Measurements from ENCODE around the gene SEC22C.
"Not testable (repeated sequence)": the region's sequence is repeated elsewhere in the genome, so short reads cannot be mapped to it uniquely, and the experiment has no call there.

SEC22C gene

GRCh38 chr3:42562047-42562907, 19.5 kb downstream of the SEC22C start:
- Histone ChIP-seq H3K36me3 (ENCODE audit: control insufficient read depth, insufficient read depth, low read length) (peaks cover 5% of the 10 kb centered on the region), H2AK5ac (ENCODE audit: low read length) (no peak overlapping the region), H3K27ac (ENCODE audit: low read depth, low read length) (no peak overlapping the region), H3K4ac (ENCODE audit: low read depth, low read length) (no peak overlapping the region), H3K4me2 (ENCODE audit: low read length) (no peak overlapping the region), H2BK120ac (ENCODE audit: low read depth, low read length) (no peak overlapping the region), H3K79me2 (ENCODE audit: control insufficient read depth, insufficient read depth, low read length) (no peaks in the 10 kb centered on the region), H4K8ac (ENCODE audit: low read depth, low read length) (no peak overlapping the region), H3K56ac (ENCODE audit: low read length) (no peak overlapping the region), H3K27me3 (ENCODE audit: insufficient read depth, low read length, poor library complexity) (no peaks in the 10 kb centered on the region), H2BK15ac (replicated peaks; ENCODE audit: low read depth) (no peak overlapping the region), H3K4me1 (ENCODE audit: control insufficient read depth, low read depth, low read length) (no peaks in the 10 kb centered on the region), H3K79me1 (ENCODE audit: low read length) (no peaks in the 10 kb centered on the region), H3K23ac (ENCODE audit: low read length) (no peak overlapping the region), H4K5ac (ENCODE audit: low read length) (no peak overlapping the region), H2BK5ac (ENCODE audit: low read length) (no peak overlapping the region), H3K18ac (ENCODE audit: low read length) (no peak overlapping the region), H3K4me3 (ENCODE audit: low read length) (no peak overlapping the region), H3K9ac (ENCODE audit: low read length) (no peak overlapping the region)
- DNase-seq: no peak
- no CpG with 5 or more reads among the region's 3 CpGs for WGBS (ENCODE audit: extremely low coverage, insufficient coverage, low lambda C conversion rate)

- Histone ChIP-seq H3K4me3 (ENCODE audit: low read length) (no peak overlapping the region), H2BK15ac (replicated peaks; ENCODE audit: low read depth) (no peak overlapping the region), H3K4me2 (ENCODE audit: low read length) (no peak overlapping the region), H3K4me1 (ENCODE audit: control insufficient read depth, low read depth, low read length) (no peaks in the 10 kb centered on the region), H4K5ac (ENCODE audit: low read length) (no peak overlapping the region), H2BK120ac (ENCODE audit: low read depth, low read length) (no peak overlapping the region), H3K27ac (ENCODE audit: low read depth, low read length) (no peak overlapping the region), H3K9ac (ENCODE audit: low read length) (no peak overlapping the region), H3K56ac (ENCODE audit: low read length) (no peak overlapping the region), H3K79me1 (ENCODE audit: low read length) (no peaks in the 10 kb centered on the region), H4K8ac (ENCODE audit: low read depth, low read length) (no peak overlapping the region), H2BK5ac (ENCODE audit: low read length) (no peak overlapping the region), H2AK5ac (ENCODE audit: low read length) (no peak overlapping the region), H3K79me2 (ENCODE audit: control insufficient read depth, insufficient read depth, low read length) (no peaks in the 10 kb centered on the region), H3K18ac (ENCODE audit: low read length) (no peak overlapping the region), H3K27me3 (ENCODE audit: insufficient read depth, low read length, poor library complexity) (no peaks in the 10 kb centered on the region), H3K36me3 (ENCODE audit: control insufficient read depth, insufficient read depth, low read length) (peaks cover 5% of the 10 kb centered on the region), H3K4ac (ENCODE audit: low read depth, low read length) (no peak overlapping the region), H3K23ac (ENCODE audit: low read length) (no peak overlapping the region)
- DNase-seq: peak; percentile 66
Measured at GRCh38 chr3:42557854-42558253, 23.9 kb downstream of the SEC22C start.

GRCh38 chr3:42556817-42557216, 24.9 kb downstream of the SEC22C start:
- H3K4ac ChIP-seq (ENCODE audit: low read depth, low read length); H3K27ac ChIP-seq (ENCODE audit: low read depth, low read length); H3K4me2 ChIP-seq (ENCODE audit: low read length); DNase-seq; H2BK5ac ChIP-seq (ENCODE audit: low read length); H3K79me1 ChIP-seq (ENCODE audit: low read length); H3K23ac ChIP-seq (ENCODE audit: low read length); H3K18ac ChIP-seq (ENCODE audit: low read length); H3K79me2 ChIP-seq (ENCODE audit: control insufficient read depth, insufficient read depth, low read length); H2BK120ac ChIP-seq (ENCODE audit: low read depth, low read length); H3K9ac ChIP-seq (ENCODE audit: low read length); H2AK5ac ChIP-seq (ENCODE audit: low read length); H4K5ac ChIP-seq (ENCODE audit: low read length); H3K56ac ChIP-seq (ENCODE audit: low read length); H4K8ac ChIP-seq (ENCODE audit: low read depth, low read length); H3K4me3 ChIP-seq (ENCODE audit: low read length); H3K4me1 ChIP-seq (ENCODE audit: control insufficient read depth, low read depth, low read length); H3K27me3 ChIP-seq (ENCODE audit: insufficient read depth, low read length, poor library complexity); H2BK15ac ChIP-seq (replicated peaks; ENCODE audit: low read depth); H3K36me3 ChIP-seq (ENCODE audit: control insufficient read depth, insufficient read depth, low read length): not testable (repeated sequence)
- no CpG with 5 or more reads among the region's 6 CpGs for WGBS (ENCODE audit: extremely low coverage, insufficient coverage, low lambda C conversion rate)

GRCh38 chr3:42556089-42556632, 25.6 kb downstream of the SEC22C start:
- H4K5ac ChIP-seq (ENCODE audit: low read length): no peak overlapping the region
- no peak overlapping the region for H2AK5ac ChIP-seq (ENCODE audit: low read length)
- H3K79me1 ChIP-seq (ENCODE audit: low read length): no peaks in the 10 kb centered on the region
- no peaks in the 10 kb centered on the region for H3K4me1 ChIP-seq (ENCODE audit: control insufficient read depth, low read depth, low read length)
- H3K36me3 ChIP-seq (ENCODE audit: control insufficient read depth, insufficient read depth, low read length): peaks cover 5% of the 10 kb centered on the region
- H4K8ac ChIP-seq (ENCODE audit: low read depth, low read length): no peak overlapping the region
- no peak overlapping the region for H3K23ac ChIP-seq (ENCODE audit: low read length)
- H2BK120ac ChIP-seq (ENCODE audit: low read depth, low read length): no peak overlapping the region
- H3K27ac ChIP-seq (ENCODE audit: low read depth, low read length): no peak overlapping the region
- no peak overlapping the region for H3K9ac ChIP-seq (ENCODE audit: low read length)
- H3K79me2 ChIP-seq (ENCODE audit: control insufficient read depth, insufficient read depth, low read length): no peaks in the 10 kb centered on the region
- peak; percentile 68 for DNase-seq
- no CpG with 5 or more reads among the region's 3 CpGs for WGBS (ENCODE audit: extremely low coverage, insufficient coverage, low lambda C conversion rate)
- no peak overlapping the region for H3K4ac ChIP-seq (ENCODE audit: low read depth, low read length)
- H3K4me3 ChIP-seq (ENCODE audit: low read length): no peak overlapping the region
- no peak overlapping the region for H3K4me2 ChIP-seq (ENCODE audit: low read length)
- H3K27me3 ChIP-seq (ENCODE audit: insufficient read depth, low read length, poor library complexity): no peaks in the 10 kb centered on the region
- H3K18ac ChIP-seq (ENCODE audit: low read length): no peak overlapping the region
- H2BK5ac ChIP-seq (ENCODE audit: low read length): no peak overlapping the region
- H2BK15ac ChIP-seq (replicated peaks; ENCODE audit: low read depth): no peak overlapping the region
- H3K56ac ChIP-seq (ENCODE audit: low read length): no peak overlapping the region

GRCh38 chr3:42552830-42553229, 28.9 kb downstream of the SEC22C start:
- no CpG with 5 or more reads among the region's 1 CpG for WGBS (ENCODE audit: extremely low coverage, insufficient coverage, low lambda C conversion rate)
- no peak overlapping the region for H2BK5ac ChIP-seq (ENCODE audit: low read length)
- H3K27me3 ChIP-seq (ENCODE audit: insufficient read depth, low read length, poor library complexity): no peaks in the 10 kb centered on the region
- no peaks in the 10 kb centered on the region for H3K4me1 ChIP-seq (ENCODE audit: control insufficient read depth, low read depth, low read length)
- no peak overlapping the region for H2BK120ac ChIP-seq (ENCODE audit: low read depth, low read length)
- H3K4me2 ChIP-seq (ENCODE audit: low read length): no peak overlapping the region
- H2BK15ac ChIP-seq (replicated peaks; ENCODE audit: low read depth): no peak overlapping the region
- H3K36me3 ChIP-seq (ENCODE audit: control insufficient read depth, insufficient read depth, low read length): peaks cover 3% of the 10 kb centered on the region
- no peak overlapping the region for H2AK5ac ChIP-seq (ENCODE audit: low read length)
- H4K8ac ChIP-seq (ENCODE audit: low read depth, low read length): no peak overlapping the region
- no peaks in the 10 kb centered on the region for H3K79me2 ChIP-seq (ENCODE audit: control insufficient read depth, insufficient read depth, low read length)
- no peak overlapping the region for H3K4me3 ChIP-seq (ENCODE audit: low read length)
- no peak for DNase-seq
- H3K27ac ChIP-seq (ENCODE audit: low read depth, low read length): no peak overlapping the region
- H3K56ac ChIP-seq (ENCODE audit: low read length): no peak overlapping the region
- no peak overlapping the region for H3K23ac ChIP-seq (ENCODE audit: low read length)
- H3K18ac ChIP-seq (ENCODE audit: low read length): no peak overlapping the region
- no peak overlapping the region for H3K9ac ChIP-seq (ENCODE audit: low read length)
- no peak overlapping the region for H3K4ac ChIP-seq (ENCODE audit: low read depth, low read length)
- H4K5ac ChIP-seq (ENCODE audit: low read length): no peak overlapping the region
- no peaks in the 10 kb centered on the region for H3K79me1 ChIP-seq (ENCODE audit: low read length)

GRCh38 chr3:42550250-42550649, 31.5 kb downstream of the SEC22C start:
- no peak overlapping the region for H4K5ac ChIP-seq (ENCODE audit: low read length)
- H2BK15ac ChIP-seq (replicated peaks; ENCODE audit: low read depth): no peak overlapping the region
- H3K27me3 ChIP-seq (ENCODE audit: insufficient read depth, low read length, poor library complexity): no peaks in the 10 kb centered on the region
- no peak overlapping the region for H3K23ac ChIP-seq (ENCODE audit: low read length)
- H2BK5ac ChIP-seq (ENCODE audit: low read length): no peak overlapping the region
- no peak overlapping the region for H3K9ac ChIP-seq (ENCODE audit: low read length)
- no peak for DNase-seq
- H3K4me3 ChIP-seq (ENCODE audit: low read length): no peak overlapping the region
- no peaks in the 10 kb centered on the region for H3K79me1 ChIP-seq (ENCODE audit: low read length)
- no peaks in the 10 kb centered on the region for H3K79me2 ChIP-seq (ENCODE audit: control insufficient read depth, insufficient read depth, low read length)
- H2AK5ac ChIP-seq (ENCODE audit: low read length): no peak overlapping the region
- no peaks in the 10 kb centered on the region for H3K4me1 ChIP-seq (ENCODE audit: control insufficient read depth, low read depth, low read length)
- H2BK120ac ChIP-seq (ENCODE audit: low read depth, low read length): no peak overlapping the region
- no peak overlapping the region for H3K4me2 ChIP-seq (ENCODE audit: low read length)
- WGBS (ENCODE audit: extremely low coverage, insufficient coverage, low lambda C conversion rate): no CpG with 5 or more reads among the region's 1 CpG
- H3K4ac ChIP-seq (ENCODE audit: low read depth, low read length): no peak overlapping the region
- H3K36me3 ChIP-seq (ENCODE audit: control insufficient read depth, insufficient read depth, low read length): peaks cover under 1% of the 10 kb centered on the region
- H3K27ac ChIP-seq (ENCODE audit: low read depth, low read length): no peak overlapping the region
- no peak overlapping the region for H4K8ac ChIP-seq (ENCODE audit: low read depth, low read length)
- H3K56ac ChIP-seq (ENCODE audit: low read length): no peak overlapping the region
- H3K18ac ChIP-seq (ENCODE audit: low read length): no peak overlapping the region

All from mesendoderm (in vitro differentiated cells).